Measurements from ENCODE around the gene CDPF1.

- no peak for TF ChIP-seq CTCF (IDR thresholded peaks at IDR 0.05)
- no peak for TF ChIP-seq POLR2A (IDR thresholded peaks at IDR 0.05)
These were observed 1.2 kb upstream of the CDPF1 start for GRCh38 chr22:46251266-46251665.
